ENCODE measurements around the gene DCK.
"Not testable (repeated sequence)": the region's sequence is repeated elsewhere in the genome, so short reads cannot be mapped to it uniquely, and the experiment has no call there.

The DCK gene

GRCh38 chr4:71009890-71010588 lies 16.6 kb downstream of the DCK start:
- peak overlapping the region; percentile 38 for H3K27ac Mint-ChIP-seq
- DNase-seq: no peak
- H3K36me3 Mint-ChIP-seq: peaks cover 55% of the 10 kb centered on the region
- CTCF ChIA-PET: interaction anchor here (0.8 to 2.9 kb wide), 13 partner anchors 13 to 304 kb away, joined by 3 to 24 read pairs (median 4); partner anchors contain the start of genes DCK and MOB1B
- no peaks in the 10 kb centered on the region for H3K27me3 Mint-ChIP-seq
- H3K4me3 Mint-ChIP-seq: no peak overlapping the region
- H3K4me1 Mint-ChIP-seq: peaks cover 45% of the 10 kb centered on the region
- H3K9me3 Mint-ChIP-seq: no peaks in the 10 kb centered on the region

GRCh38 chr4:71011451-71011850 lies 18.0 kb downstream of the DCK start:
- CTCF ChIA-PET: no interaction called here
- H3K9me3 Mint-ChIP-seq: peaks cover 7% of the 10 kb centered on the region
- no peak overlapping the region for H3K27ac Mint-ChIP-seq
- no peak overlapping the region for H3K4me3 Mint-ChIP-seq
- DNase-seq: no peak
- no peaks in the 10 kb centered on the region for H3K27me3 Mint-ChIP-seq
- peaks cover 63% of the 10 kb centered on the region for H3K36me3 Mint-ChIP-seq
- H3K4me1 Mint-ChIP-seq: peaks cover 37% of the 10 kb centered on the region

GRCh38 chr4:71017391-71017790 lies 23.9 kb downstream of the DCK start:
- CTCF ChIA-PET, H3K9me3 Mint-ChIP-seq, H3K4me1 Mint-ChIP-seq, DNase-seq, H3K4me3 Mint-ChIP-seq, H3K27me3 Mint-ChIP-seq: not testable (repeated sequence)
- H3K27ac Mint-ChIP-seq: peak overlapping the region; percentile 45
- H3K36me3 Mint-ChIP-seq: peaks cover 53% of the 10 kb centered on the region

- peaks cover 5% of the 10 kb centered on the region for H3K4me1 Mint-ChIP-seq
- H3K27me3 Mint-ChIP-seq: no peaks in the 10 kb centered on the region
- no peak overlapping the region for H3K4me3 Mint-ChIP-seq
- CTCF ChIA-PET: no interaction called here
- H3K36me3 Mint-ChIP-seq: peaks cover 42% of the 10 kb centered on the region
- DNase-seq: no peak
- H3K27ac Mint-ChIP-seq: no peak overlapping the region
- H3K9me3 Mint-ChIP-seq: peaks cover 5% of the 10 kb centered on the region
Observed at GRCh38 chr4:71020611-71021010, 27.2 kb downstream of the DCK start.

- no peak overlapping the region for H3K4me3 Mint-ChIP-seq
- peaks cover 51% of the 10 kb centered on the region for H3K36me3 Mint-ChIP-seq
- DNase-seq: no peak
- H3K9me3 Mint-ChIP-seq: no peaks in the 10 kb centered on the region
- H3K27me3 Mint-ChIP-seq: no peaks in the 10 kb centered on the region
- CTCF ChIA-PET: interaction anchor here (0.7 to 1.3 kb wide), 3 partner anchors 16 to 291 kb away, joined by 3 to 4 read pairs (median 3); no protein-coding TSS in a partner anchor
- peaks cover 2% of the 10 kb centered on the region for H3K4me1 Mint-ChIP-seq
- no peak overlapping the region for H3K27ac Mint-ChIP-seq
Observed at GRCh38 chr4:71025654-71026053, 32.2 kb downstream of the DCK start.

- CTCF ChIA-PET: interaction anchor here (0.7 to 1.3 kb wide), 3 partner anchors 16 to 292 kb away, joined by 3 to 4 read pairs (median 3); no protein-coding TSS in a partner anchor
- DNase-seq: no peak
- no peaks in the 10 kb centered on the region for H3K27me3 Mint-ChIP-seq
- H3K4me3 Mint-ChIP-seq: no peak overlapping the region
- H3K36me3 Mint-ChIP-seq: peaks cover 55% of the 10 kb centered on the region
- H3K27ac Mint-ChIP-seq: no peak overlapping the region
- H3K9me3 Mint-ChIP-seq: no peaks in the 10 kb centered on the region
- H3K4me1 Mint-ChIP-seq: peaks cover 2% of the 10 kb centered on the region
Observed at GRCh38 chr4:71026086-71026485, 32.6 kb downstream of the DCK start.

- no peak for DNase-seq
- peaks cover 2% of the 10 kb centered on the region for H3K4me1 Mint-ChIP-seq
- no peaks in the 10 kb centered on the region for H3K27me3 Mint-ChIP-seq
- H3K36me3 Mint-ChIP-seq: peaks cover 47% of the 10 kb centered on the region
- no peak overlapping the region for H3K27ac Mint-ChIP-seq
- H3K4me3 Mint-ChIP-seq: no peak overlapping the region
- CTCF ChIA-PET: interaction anchor here (0.8 kb wide), 1 partner anchor 24 kb away, joined by 3 read pairs; no protein-coding TSS in a partner anchor
- no peaks in the 10 kb centered on the region for H3K9me3 Mint-ChIP-seq
Observed at GRCh38 chr4:71027611-71028010, 34.2 kb downstream of the DCK start.

GRCh38 chr4:71029504-71029903 lies 36.1 kb downstream of the DCK start:
- no peaks in the 10 kb centered on the region for H3K9me3 Mint-ChIP-seq
- peaks cover 32% of the 10 kb centered on the region for H3K36me3 Mint-ChIP-seq
- CTCF ChIA-PET: no interaction called here
- no peaks in the 10 kb centered on the region for H3K4me1 Mint-ChIP-seq
- no peaks in the 10 kb centered on the region for H3K27me3 Mint-ChIP-seq
- DNase-seq: no peak
- H3K4me3 Mint-ChIP-seq: no peak overlapping the region
- peak overlapping the region; percentile 14 for H3K27ac Mint-ChIP-seq

GRCh38 chr4:71032106-71032505 lies 38.7 kb downstream of the DCK start:
- CTCF ChIA-PET, H3K27me3 Mint-ChIP-seq, H3K9me3 Mint-ChIP-seq, DNase-seq, H3K4me3 Mint-ChIP-seq, H3K4me1 Mint-ChIP-seq: not testable (repeated sequence)
- Mint-ChIP-seq H3K36me3 (peaks cover 19% of the 10 kb centered on the region), H3K27ac (peak overlapping the region; percentile 54)

GRCh38 chr4:71045256-71045655 lies 51.8 kb downstream of the DCK start:
- Mint-ChIP-seq H3K36me3 (peaks cover 28% of the 10 kb centered on the region), H3K27me3 (no peaks in the 10 kb centered on the region), H3K4me3 (no peak overlapping the region), H3K4me1 (no peaks in the 10 kb centered on the region), H3K9me3 (peaks cover 11% of the 10 kb centered on the region), H3K27ac (no peak overlapping the region)
- CTCF ChIA-PET: no interaction called here
- DNase-seq: no peak

- Mint-ChIP-seq H3K27me3 (no peaks in the 10 kb centered on the region), H3K9me3 (peaks cover 5% of the 10 kb centered on the region), H3K4me1 (no peaks in the 10 kb centered on the region), H3K4me3 (no peak overlapping the region), H3K36me3 (no peaks in the 10 kb centered on the region), H3K27ac (no peak overlapping the region)
- no peak for DNase-seq
- CTCF ChIA-PET: no interaction called here
Observed at GRCh38 chr4:71049395-71049794, 55.9 kb downstream of the DCK start.

- no peak overlapping the region for H3K27ac Mint-ChIP-seq
- no peaks in the 10 kb centered on the region for H3K27me3 Mint-ChIP-seq
- peaks cover 4% of the 10 kb centered on the region for H3K9me3 Mint-ChIP-seq
- no peaks in the 10 kb centered on the region for H3K36me3 Mint-ChIP-seq
- no peak overlapping the region for H3K4me3 Mint-ChIP-seq
- no peak for DNase-seq
- CTCF ChIA-PET: no interaction called here
- H3K4me1 Mint-ChIP-seq: no peaks in the 10 kb centered on the region
Observed at GRCh38 chr4:71050809-71051208, 57.4 kb downstream of the DCK start.

GRCh38 chr4:71052034-71052433 lies 58.6 kb downstream of the DCK start:
- H3K4me1 Mint-ChIP-seq: no peaks in the 10 kb centered on the region
- no peak overlapping the region for H3K4me3 Mint-ChIP-seq
- H3K27me3 Mint-ChIP-seq: no peaks in the 10 kb centered on the region
- no peaks in the 10 kb centered on the region for H3K36me3 Mint-ChIP-seq
- peaks cover 4% of the 10 kb centered on the region for H3K9me3 Mint-ChIP-seq
- CTCF ChIA-PET: no interaction called here
- H3K27ac Mint-ChIP-seq: no peak overlapping the region
- no peak for DNase-seq

GRCh38 chr4:71052716-71053115 lies 59.3 kb downstream of the DCK start:
- CTCF ChIA-PET: no interaction called here
- no peak overlapping the region for H3K4me3 Mint-ChIP-seq
- no peak overlapping the region for H3K27ac Mint-ChIP-seq
- H3K27me3 Mint-ChIP-seq: no peaks in the 10 kb centered on the region
- peaks cover 4% of the 10 kb centered on the region for H3K9me3 Mint-ChIP-seq
- no peaks in the 10 kb centered on the region for H3K36me3 Mint-ChIP-seq
- no peaks in the 10 kb centered on the region for H3K4me1 Mint-ChIP-seq
- no peak for DNase-seq

GRCh38 chr4:71053613-71054012 lies 60.2 kb downstream of the DCK start:
- H3K4me3 Mint-ChIP-seq, CTCF ChIA-PET, H3K36me3 Mint-ChIP-seq, H3K27ac Mint-ChIP-seq, H3K4me1 Mint-ChIP-seq, H3K9me3 Mint-ChIP-seq, DNase-seq, H3K27me3 Mint-ChIP-seq: not testable (repeated sequence)

Measured in activated naive CD4-positive, alpha-beta T cell treated with anti-CD3 and anti-CD28 coated beads, Interleukin-2, amount 10 ng/mL, durations not matched to agents 7 days and 5 days (primary cell).